HepG2 (cell line): Measurements from ENCODE around the gene INSR.
"Not testable (repeated sequence)": the region's sequence is repeated elsewhere in the genome, so short reads cannot be mapped to it uniquely, and the experiment has no call there.

Experiments
- ARID4A ChIP-seq: sonication (generic); formaldehyde crosslinking; IDR thresholded peaks from 2 replicates; pipeline ENCODE4 v1.5.0; 2020; ENCODE audit warnings: mild to moderate bottlenecking, missing genetic modification reagents, borderline replicate concordance
- CEBPB ChIP-seq: IDR thresholded peaks from 2 replicates; pipeline ENCODE4 v1.6.1; 2011; ENCODE audit warnings: low read depth, low read length, improper control_type of control experiment, borderline replicate concordance

DNA sequence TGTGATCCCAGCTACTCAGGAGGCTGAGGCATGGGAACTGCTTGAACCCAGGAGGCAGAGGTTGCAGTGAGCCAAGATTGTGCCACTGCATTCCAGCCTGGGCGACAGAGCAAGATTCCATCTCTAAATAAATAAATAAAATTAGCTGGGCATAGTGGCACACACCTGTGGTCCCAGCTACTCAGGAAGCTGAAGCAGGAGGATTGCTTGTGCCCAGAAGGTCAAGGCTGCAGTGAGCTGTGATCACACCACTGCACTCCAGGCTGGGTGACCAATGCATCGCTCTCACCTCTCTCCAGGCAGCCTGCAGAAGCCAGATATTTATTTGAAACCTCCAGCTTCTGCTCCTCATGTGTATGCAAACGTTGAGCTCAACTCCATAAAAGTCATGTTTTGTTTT, 85.2 kb downstream of the INSR start:
- TF ChIP-seq ARID4A (CRISPR knock-in tag); CEBPB: not testable (repeated sequence)
